Fibroblast of peridontal ligament (primary cell): ENCODE measurements around the gene ACSF2.
A peak's percentile ranks its signal among the peaks of the same experiment; 100 is the strongest.

Source experiments
- DNase-seq: peaks from one replicate; pipeline ENCODE4 v3.0.0-alpha.2; 2010; ENCODE audit errors: extremely low read depth

ACSF2 gene

GRCh38 chr17:50501054-50501453, 75.0 kb downstream of the ACSF2 start:
- DNase-seq, result peak; percentile 46

GRCh38 chr17:50502301-50502990, 76.4 kb downstream of the ACSF2 start:
- DNase-seq, result no peak

- DNase-seq, result no peak
Measured at GRCh38 chr17:50505591-50506130, 79.6 kb downstream of the ACSF2 start.

- no peak for DNase-seq
Measured at GRCh38 chr17:50506298-50506697, 80.3 kb downstream of the ACSF2 start.

- peak; percentile 76 for DNase-seq
Measured at GRCh38 chr17:50507871-50508572, 82.0 kb downstream of the ACSF2 start, which contains the start of gene MYCBPAP. Gene MYCBPAP, plus strand, starts transcription at chr17:50508439. Its CDS starts 236 bp downstream, at chr17:50508675.

GRCh38 chr17:50508573-50509460, 82.8 kb downstream of the ACSF2 start:
- DNase-seq, result peak; percentile 21

GRCh38 chr17:50511058-50511457, 85.0 kb downstream of the ACSF2 start:
- DNase-seq, result peak; percentile 17

GRCh38 chr17:50513495-50513894, 87.5 kb downstream of the ACSF2 start:
- DNase-seq, result peak; percentile 48

GRCh38 chr17:50514388-50514787, 88.4 kb downstream of the ACSF2 start:
- no peak for DNase-seq

GRCh38 chr17:50514936-50515702, 89.1 kb downstream of the ACSF2 start:
- DNase-seq, result peak; percentile 58

GRCh38 chr17:50517011-50517410, 91.0 kb downstream of the ACSF2 start:
- DNase-seq, result no peak

- no peak for DNase-seq
Measured at GRCh38 chr17:50517504-50518383, 91.7 kb downstream of the ACSF2 start.

GRCh38 chr17:50518384-50519023, 92.5 kb downstream of the ACSF2 start:
- DNase-seq, result no peak

- no peak for DNase-seq
Measured at GRCh38 chr17:50519141-50519834, 93.3 kb downstream of the ACSF2 start.

GRCh38 chr17:50520483-50520882, 94.5 kb downstream of the ACSF2 start:
- DNase-seq, result no peak

GRCh38 chr17:50521514-50521913, 95.5 kb downstream of the ACSF2 start:
- DNase-seq, result no peak

GRCh38 chr17:50522766-50523165, 96.7 kb downstream of the ACSF2 start:
- no peak for DNase-seq

GRCh38 chr17:50523208-50523607, 97.2 kb downstream of the ACSF2 start:
- DNase-seq, result no peak
